SK-N-SH (cell line): ENCODE results near the gene MAP2. TPM values are rescaled to one million over a fixed set of nuclear protein-coding genes. Genes with fewer than 3 reads are reported as not detected.

Experiments
- CTCF ChIA-PET: fragments of 300-600, 350-600 bp; formaldehyde crosslinking; extraction: SDS; loops from one replicate; lab custom pipeline; 2021; lab: Yijun Ruan, JAX
- POLR2A ChIA-PET: fragments of 350-600 bp; sonication (Branson Sonifier 250); formaldehyde crosslinking; extraction: SDS; loops from one replicate; lab custom pipeline; 2020; ENCODE audit warnings: antibody characterized with exemption, inconsistent platforms; lab: Yijun Ruan, JAX
- DNase-seq: peaks from one replicate; pipeline ENCODE4 v3.0.0; 2012
- H2AFZ ChIP-seq: fragments of 200-600 bp; sonication (generic); 2 replicates; pipeline ENCODE4 v1.8.1; 2016; ENCODE audit warnings: antibody characterized with exemption, mild to moderate bottlenecking, low read depth
- H3F3A ChIP-seq: fragments of 200-600 bp; sonication (generic); replicated peaks from 2 replicates; pipeline ENCODE3; 2016; ENCODE audit warnings: antibody characterized with exemption, mild to moderate bottlenecking; ENCODE audit not compliant: insufficient read depth
- H3K27ac ChIP-seq, 2 experiments: fragments of 200-500 bp in 1 of 2; fragments of 200-600 bp in 1 of 2; sonication (Bioruptor generic) in 1 of 2; sonication (generic), shearing (Covaris generic) in 1 of 2; 2 replicates each; pipeline versions ENCODE4 v1.5.1 to v1.6.1; 2014 to 2016; ENCODE audit warnings: low read depth in 2 of 2, inconsistent platforms in 1 of 2, low read length in 1 of 2, mild to moderate bottlenecking in 1 of 2, mixed read lengths in 1 of 2
- H3K27me3 ChIP-seq: fragments of 200-600 bp; sonication (generic), shearing (Covaris generic); 2 replicates; pipeline ENCODE4 v1.6.1; 2016; ENCODE audit warnings: mixed run types; ENCODE audit not compliant: insufficient read depth
- H3K36me3 ChIP-seq, 2 experiments: fragments of 200-500 bp in 1 of 2; fragments of 200-600 bp in 1 of 2; sonication (Bioruptor generic) in 1 of 2; sonication (generic) in 1 of 2; replicated peaks in 1 of 2; 2 replicates each; pipeline versions ENCODE3 to v1.5.1; 2014 to 2016; ENCODE audit warnings: low read length in 1 of 2, mild to moderate bottlenecking in 1 of 2; ENCODE audit not compliant: insufficient read depth in 2 of 2, control insufficient read depth in 1 of 2
- H3K4me1 ChIP-seq, 2 experiments: fragments of 200-500 bp in 1 of 2; fragments of 200-600 bp in 1 of 2; sonication (Bioruptor generic) in 1 of 2; sonication (generic), shearing (Covaris generic) in 1 of 2; 2 replicates each; pipeline versions ENCODE4 v1.5.1 to v1.6.1; 2014 to 2016; ENCODE audit warnings: low read depth in 1 of 2, low read length in 1 of 2, mixed run types in 1 of 2; ENCODE audit not compliant: insufficient read depth in 2 of 2, control insufficient read depth in 1 of 2
- H3K4me2 ChIP-seq: fragments of 200-600 bp; sonication (generic), shearing (Covaris generic); 2 replicates; pipeline ENCODE4 v1.6.1; 2017; ENCODE audit warnings: mixed run types
- H3K4me3 ChIP-seq, 2 experiments: fragments of 200-500 bp in 1 of 2; fragments of 200-600 bp in 1 of 2; sonication (Bioruptor generic) in 1 of 2; sonication (generic), shearing (Covaris generic) in 1 of 2; 2 replicates each; pipeline versions ENCODE4 v1.5.1 to v1.8.1; 2014 to 2016; ENCODE audit warnings: low read depth in 2 of 2, inconsistent platforms in 1 of 2, low read length in 1 of 2, mild to moderate bottlenecking in 1 of 2, mixed read lengths in 1 of 2, moderate library complexity in 1 of 2
- H3K79me2 ChIP-seq: fragments of 200-600 bp; sonication (generic); 2 replicates; pipeline ENCODE4 v1.8.1; 2017; ENCODE audit warnings: mild to moderate bottlenecking; ENCODE audit not compliant: insufficient read depth
- H3K9ac ChIP-seq: fragments of 200-600 bp; sonication (generic); 2 replicates; pipeline ENCODE4 v1.6.1; 2017; ENCODE audit warnings: mixed run types
- H3K9me2 ChIP-seq: fragments of 200-600 bp; sonication (generic); 2 replicates; pipeline ENCODE4 v1.6.1; 2017; ENCODE audit warnings: mixed run types
- H3K9me3 ChIP-seq: fragments of 200-600 bp; sonication (generic); 2 replicates; pipeline ENCODE4 v1.6.1; 2017; ENCODE audit warnings: mixed run types, mild to moderate bottlenecking, moderate library complexity
- H4K20me1 ChIP-seq: fragments of 200-600 bp; sonication (generic); 2 replicates; pipeline ENCODE4 v1.6.1; 2017; ENCODE audit warnings: mild to moderate bottlenecking, mixed run types; ENCODE audit not compliant: insufficient read depth
- CHD2 ChIP-seq: fragments of 150-350 bp; IDR thresholded peaks from 2 replicates; pipeline ENCODE4 v1.6.1; 2018; ENCODE audit warnings: low read length; ENCODE audit not compliant: partially characterized antibody
- EP300 ChIP-seq, 2 experiments: IDR thresholded peaks; 2 replicates each; pipeline versions ENCODE4 v1.4.0 to v1.6.1; 2012; ENCODE audit warnings: borderline replicate concordance in 1 of 2, low read depth in 1 of 2, low read length in 1 of 2
- EZH2phosphoT487 ChIP-seq: fragments of 200-600 bp; sonication (generic); IDR thresholded peaks from 2 replicates; pipeline ENCODE4 v1.6.1; 2017; ENCODE audit warnings: low read depth, mixed run types, mild to moderate bottlenecking, antibody characterized with exemption, moderate library complexity, borderline replicate concordance
- FOSL2 ChIP-seq: IDR thresholded peaks from 2 replicates; pipeline ENCODE4 v1.4.0; 2012; ENCODE audit warnings: low read depth, mild to moderate bottlenecking, moderate library complexity, borderline replicate concordance
- FOXJ3 ChIP-seq: sonication (generic); formaldehyde crosslinking; IDR thresholded peaks from 2 replicates; pipeline ENCODE4 v1.5.1; 2020; ENCODE audit warnings: mild to moderate bottlenecking, missing genetic modification reagents
- FOXM1 ChIP-seq: IDR thresholded peaks from 2 replicates; pipeline ENCODE4 v1.4.0; 2012; ENCODE audit warnings: low read depth, mild to moderate bottlenecking
- GATA2 ChIP-seq: sonication (generic); formaldehyde crosslinking; IDR thresholded peaks from 2 replicates; pipeline ENCODE4 v1.5.0; 2020; ENCODE audit warnings: mild to moderate bottlenecking, missing genetic modification reagents
- JUND ChIP-seq: IDR thresholded peaks from 2 replicates; pipeline ENCODE4 v1.4.0; 2012
- MXI1 ChIP-seq: IDR thresholded peaks from 2 replicates; pipeline ENCODE4 v1.6.1; 2012; ENCODE audit warnings: mild to moderate bottlenecking, low read depth, low read length, improper control_type of control experiment
- NFIC ChIP-seq: IDR thresholded peaks from 2 replicates; pipeline ENCODE4 v1.4.0; 2012; ENCODE audit warnings: borderline replicate concordance
- NRF1 ChIP-seq: IDR thresholded peaks from 2 replicates; pipeline ENCODE4 v1.6.1; 2012; ENCODE audit warnings: low read depth, mild to moderate bottlenecking, low read length
- PBX3 ChIP-seq: IDR thresholded peaks from 2 replicates; pipeline ENCODE4; 2012
- RAD21 ChIP-seq: IDR thresholded peaks from 2 replicates; pipeline ENCODE4 v1.6.1; 2012; ENCODE audit warnings: mild to moderate bottlenecking, low read length
- RFX5 ChIP-seq: IDR thresholded peaks from 2 replicates; pipeline ENCODE4 v1.6.1; 2012; ENCODE audit warnings: mild to moderate bottlenecking, improper control_type of control experiment, low read length
- SIN3A ChIP-seq: IDR thresholded peaks from 2 replicates; pipeline ENCODE4 v1.6.1; 2012; ENCODE audit warnings: low read depth, mild to moderate bottlenecking, low read length, moderate library complexity, borderline replicate concordance
- SMC3 ChIP-seq: IDR thresholded peaks from 2 replicates; pipeline ENCODE4 v1.6.1; 2012; ENCODE audit warnings: low read depth, low read length, improper control_type of control experiment
- TAF1 ChIP-seq: IDR thresholded peaks from 2 replicates; pipeline ENCODE4 v1.6.1; 2012; ENCODE audit warnings: low read depth, mild to moderate bottlenecking, low read length, moderate library complexity, borderline replicate concordance
- TCF12 ChIP-seq: IDR thresholded peaks from 2 replicates; pipeline ENCODE4 v1.4.0; 2012
- USF2 ChIP-seq: fragments of 150-350 bp; IDR thresholded peaks from 2 replicates; pipeline ENCODE4 v1.6.1; 2017; ENCODE audit warnings: antibody characterized with exemption, low read length, low read depth, borderline replicate concordance
- YY1 ChIP-seq: IDR thresholded peaks from 2 replicates; pipeline ENCODE4 v1.4.0; 2012; ENCODE audit warnings: low read depth, mild to moderate bottlenecking
- WGBS: methylation state at CpG from one replicate; pipeline ENCODE4 v1.1.6; 2017; ENCODE audit warnings: low lambda C conversion rate; 5-methylcytosine and 5-hydroxymethylcytosine counted together
- polyA plus RNA-seq, 3 experiments: library from polyadenylated mRNA; depleted of rRNA; stranded (reverse); fragments of >200 nt; gene quantifications; 2 replicates each; pipeline ENCODE4 v1.2.3, GENCODE V29; 2012
- TF ChIP-seq, protein P1 (sequence below): fragments of 150-350 bp; IDR thresholded peaks from 2 replicates; pipeline ENCODE4 v1.6.1; 2016; ENCODE audit warnings: mild to moderate bottlenecking, low read depth, low read length
- TF ChIP-seq, protein P2 (sequence below): IDR thresholded peaks from 2 replicates; pipeline ENCODE4 v1.4.0; 2012; ENCODE audit warnings: low read depth

The MAP2 gene
- polyA plus RNA-seq, 1 of the 3 experiments (the other 2 are of a cell fraction): 7.8 TPM

DNA sequence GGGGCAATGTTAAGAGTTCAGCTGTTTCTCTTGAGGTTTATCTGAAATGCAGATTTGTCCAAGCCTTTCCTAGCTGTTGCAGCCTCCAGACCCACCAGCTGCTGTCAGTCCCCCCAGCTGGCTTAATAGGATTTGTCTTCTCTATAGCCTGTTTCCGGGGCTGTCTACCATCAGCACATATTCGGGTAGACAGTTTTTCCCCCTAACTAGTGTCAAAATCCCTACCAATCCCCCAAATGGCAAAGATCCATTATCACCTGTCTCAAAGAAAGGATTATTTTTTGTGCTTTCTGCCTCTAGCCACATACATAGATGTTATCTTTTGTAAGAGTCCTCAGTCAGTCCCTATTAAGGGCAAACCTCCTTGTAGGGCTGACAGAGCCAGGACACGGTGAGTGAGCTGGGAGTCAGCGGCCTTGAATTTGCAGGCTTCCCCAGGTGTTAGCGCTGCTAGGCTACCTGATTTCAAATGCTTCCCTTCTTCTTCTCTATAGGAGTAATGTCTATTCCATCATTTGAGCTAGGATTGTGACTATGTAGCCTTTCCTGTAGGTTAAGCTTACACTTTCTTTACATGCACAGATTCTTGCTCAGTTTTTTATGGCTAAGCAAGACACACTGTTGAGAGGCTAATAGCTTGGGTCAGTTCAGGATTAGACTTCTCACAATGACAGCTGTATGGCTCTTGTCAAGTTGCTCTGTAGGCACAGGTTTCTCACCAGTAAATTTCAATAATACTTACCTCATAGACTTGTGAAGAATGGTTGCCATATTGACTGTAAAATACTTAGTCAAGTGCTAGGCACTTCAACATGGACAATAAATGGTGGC, 176.7 kb downstream of the MAP2 start:
- CTCF ChIA-PET: interaction anchor here (0.9 to 1.4 kb wide), 5 partner anchors 8 to 61 kb away, joined by 3 to 5 read pairs (median 4); no protein-coding TSS in a partner anchor

DNA sequence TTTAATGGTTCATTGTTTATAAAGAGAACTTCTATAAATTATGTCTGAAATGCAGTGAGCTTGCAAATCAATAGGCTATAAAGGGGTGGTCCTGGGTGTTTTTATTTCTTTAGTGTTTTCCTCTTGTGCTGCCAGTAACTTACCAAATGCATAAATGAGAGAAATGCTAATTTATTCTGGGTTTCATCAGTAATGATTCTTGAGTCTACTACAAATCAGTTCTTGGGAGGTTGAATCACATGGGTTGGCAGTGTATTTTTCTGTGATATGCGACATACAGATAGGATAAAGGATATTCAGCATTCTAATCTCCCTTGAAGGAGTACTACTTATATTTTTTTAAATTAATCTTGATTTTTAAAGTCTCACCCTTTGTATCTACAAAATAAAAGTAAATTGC, 177.7 kb downstream of the MAP2 start:
- Histone ChIP-seq H3K9me3 (no peaks in the 10 kb centered on the region), H3F3A (peaks cover under 1% of the 10 kb centered on the region), H2AFZ (no peak overlapping the region), H3K36me3 (no peaks in the 10 kb centered on the region), H3K79me2 (no peaks in the 10 kb centered on the region), H3K27me3 (no peaks in the 10 kb centered on the region), H3K4me3 (no peak overlapping the region), H3K9ac (no peak overlapping the region), H3K9me2 (no peaks in the 10 kb centered on the region), H3K4me1 (peaks cover 0 to 9% of the 10 kb centered on the region in 2 experiments; a peak in 2 of 4 replicates), H3K27ac (peak overlapping the region in 1 of 2 experiments; percentile 14; a peak in 1 of 4 replicates), H4K20me1 (no peaks in the 10 kb centered on the region), H3K4me2 (no peak overlapping the region)
- ChIA-PET POLR2A (no interaction called here), CTCF (interaction anchor here (0.7 to 1.2 kb wide), 3 partner anchors 9 to 86 kb away, joined by 3 to 4 read pairs (median 3); no protein-coding TSS in a partner anchor)
- WGBS: 92% methylated on average over 1 of the region's 1 CpG
- no peak for DNase-seq
- TF ChIP-seq RAD21 (no peak), NRF1 (no peak), EP300 (IDR thresholded peaks at IDR 0.05; ENCODE audit: borderline replicate concordance in 1 of 2, low read depth in 1 of 2, low read length in 1 of 2) (no peak), FOXM1 (no peak), USF2 (no peak), FOSL2 (no peak), SMC3 (no peak), RFX5 (no peak), PBX3 (no peak), TAF1 (no peak), YY1 (no peak), JUND (no peak), CHD2 (no peak)
- TF ChIP-seq, protein P1, sequence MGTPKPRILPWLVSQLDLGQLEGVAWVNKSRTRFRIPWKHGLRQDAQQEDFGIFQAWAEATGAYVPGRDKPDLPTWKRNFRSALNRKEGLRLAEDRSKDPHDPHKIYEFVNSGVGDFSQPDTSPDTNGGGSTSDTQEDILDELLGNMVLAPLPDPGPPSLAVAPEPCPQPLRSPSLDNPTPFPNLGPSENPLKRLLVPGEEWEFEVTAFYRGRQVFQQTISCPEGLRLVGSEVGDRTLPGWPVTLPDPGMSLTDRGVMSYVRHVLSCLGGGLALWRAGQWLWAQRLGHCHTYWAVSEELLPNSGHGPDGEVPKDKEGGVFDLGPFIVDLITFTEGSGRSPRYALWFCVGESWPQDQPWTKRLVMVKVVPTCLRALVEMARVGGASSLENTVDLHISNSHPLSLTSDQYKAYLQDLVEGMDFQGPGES: no peak

More for the DNA sequence above, 176.7 kb downstream of the MAP2 start:
- Histone ChIP-seq H4K20me1 (no peaks in the 10 kb centered on the region), H3K27me3 (no peaks in the 10 kb centered on the region), H3K9me3 (no peaks in the 10 kb centered on the region), H3K36me3 (no peaks in the 10 kb centered on the region), H3K27ac (peak overlapping the region in 1 of 2 experiments; percentile 85; a peak in 2 of 4 replicates), H2AFZ (no peak overlapping the region), H3K9ac (no peak overlapping the region), H3K4me1 (peaks cover 0 to 9% of the 10 kb centered on the region in 2 experiments; a peak in 2 of 4 replicates), H3F3A (peaks cover 3% of the 10 kb centered on the region), H3K9me2 (no peaks in the 10 kb centered on the region), H3K79me2 (no peaks in the 10 kb centered on the region), H3K4me3 (no peak overlapping the region), H3K4me2 (no peak overlapping the region)
- 67% methylated on average over 5 of the region's 5 CpGs for WGBS
- peak; percentile 44 for DNase-seq
- POLR2A ChIA-PET: interaction anchor here (0.6 to 1.2 kb wide), 5 partner anchors 21 to 171 kb away, joined by 3 to 4 read pairs (median 3); partner anchors contain the start of gene UNC80
- TF ChIP-seq SIN3A (no peak), EZH2phosphoT487 (no peak), TCF12 (no peak), GATA2 (peak; percentile 88), USF2 (no peak), EP300 (IDR thresholded peaks at IDR 0.05; ENCODE audit: borderline replicate concordance in 1 of 2, low read depth in 1 of 2, low read length in 1 of 2) (peak in 1 of 2 experiments; percentile 87; a peak in 2 of 4 replicates), JUND (no peak), RAD21 (peak; percentile 17), FOXJ3 (CRISPR knock-in tag) (peak; percentile 55; the same call in 1 of the 2 replicates), NFIC (no peak), MXI1 (0 out of 2 replicates have a peak, but pooled peaks have one; percentile 24)
- TF ChIP-seq, protein P2, sequence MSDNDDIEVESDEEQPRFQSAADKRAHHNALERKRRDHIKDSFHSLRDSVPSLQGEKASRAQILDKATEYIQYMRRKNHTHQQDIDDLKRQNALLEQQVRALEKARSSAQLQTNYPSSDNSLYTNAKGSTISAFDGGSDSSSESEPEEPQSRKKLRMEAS: no peak
